ENCODE data around the gene CACNA1C.
"Not testable (repeated sequence)": the region's sequence is repeated elsewhere in the genome, so short reads cannot be mapped to it uniquely, and the experiment has no call there.

The CACNA1C gene

DNA sequence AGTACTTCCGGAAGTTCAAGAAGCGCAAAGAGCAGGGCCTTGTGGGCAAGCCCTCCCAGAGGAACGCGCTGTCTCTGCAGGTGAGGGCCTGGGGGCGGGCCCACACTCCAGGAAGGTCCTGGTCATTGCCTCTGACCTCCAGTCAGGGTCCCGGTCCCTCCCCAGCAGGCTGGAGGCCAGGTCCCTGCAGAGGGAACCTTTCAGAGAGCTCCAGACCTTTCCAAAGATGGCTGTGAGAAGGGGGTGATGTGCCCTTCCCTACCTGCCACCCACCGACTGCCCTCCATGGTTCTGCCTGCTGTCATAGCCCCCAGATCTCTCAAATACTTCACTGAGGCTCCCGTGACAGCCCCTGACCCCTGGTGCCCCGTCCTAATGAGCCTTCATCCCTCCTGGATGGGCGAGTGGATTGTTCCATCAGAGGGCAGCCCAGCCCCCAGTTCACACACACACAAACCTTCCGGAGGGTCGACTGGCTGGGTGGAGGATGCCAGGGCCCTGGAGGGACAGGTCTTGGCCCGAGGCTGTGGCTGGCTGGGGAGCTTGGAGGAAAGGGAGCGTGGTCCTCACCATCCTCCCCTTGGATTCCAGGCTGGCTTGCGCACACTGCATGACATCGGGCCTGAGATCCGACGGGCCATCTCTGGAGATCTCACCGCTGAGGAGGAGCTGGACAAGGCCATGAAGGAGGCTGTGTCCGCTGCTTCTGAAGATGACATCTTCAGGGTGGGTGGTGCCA is 624.5 kb downstream of the CACNA1C start:
- no peak for DNase-seq (ENCODE audit: low read depth)

DNA sequence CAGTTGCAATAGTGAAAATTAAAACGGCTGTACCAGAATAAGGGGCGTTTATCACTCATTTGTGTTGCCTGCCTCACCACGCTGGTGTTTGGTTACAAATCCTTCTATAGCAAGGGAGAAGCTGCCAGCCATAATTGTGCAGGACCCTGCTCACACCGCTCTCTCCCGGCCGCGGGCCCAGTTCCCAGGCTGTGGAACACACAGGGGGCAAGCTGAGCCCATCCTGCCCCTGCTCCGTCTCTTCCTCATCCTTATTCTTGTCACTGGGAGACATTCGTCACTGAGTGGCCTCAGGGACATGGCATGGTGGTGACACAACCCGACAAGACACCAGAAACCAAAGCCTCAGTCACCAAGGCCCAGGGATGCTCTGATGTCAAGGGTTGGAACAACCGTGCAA is 625.6 kb downstream of the CACNA1C start:
- no peak for DNase-seq (ENCODE audit: low read depth)

DNA sequence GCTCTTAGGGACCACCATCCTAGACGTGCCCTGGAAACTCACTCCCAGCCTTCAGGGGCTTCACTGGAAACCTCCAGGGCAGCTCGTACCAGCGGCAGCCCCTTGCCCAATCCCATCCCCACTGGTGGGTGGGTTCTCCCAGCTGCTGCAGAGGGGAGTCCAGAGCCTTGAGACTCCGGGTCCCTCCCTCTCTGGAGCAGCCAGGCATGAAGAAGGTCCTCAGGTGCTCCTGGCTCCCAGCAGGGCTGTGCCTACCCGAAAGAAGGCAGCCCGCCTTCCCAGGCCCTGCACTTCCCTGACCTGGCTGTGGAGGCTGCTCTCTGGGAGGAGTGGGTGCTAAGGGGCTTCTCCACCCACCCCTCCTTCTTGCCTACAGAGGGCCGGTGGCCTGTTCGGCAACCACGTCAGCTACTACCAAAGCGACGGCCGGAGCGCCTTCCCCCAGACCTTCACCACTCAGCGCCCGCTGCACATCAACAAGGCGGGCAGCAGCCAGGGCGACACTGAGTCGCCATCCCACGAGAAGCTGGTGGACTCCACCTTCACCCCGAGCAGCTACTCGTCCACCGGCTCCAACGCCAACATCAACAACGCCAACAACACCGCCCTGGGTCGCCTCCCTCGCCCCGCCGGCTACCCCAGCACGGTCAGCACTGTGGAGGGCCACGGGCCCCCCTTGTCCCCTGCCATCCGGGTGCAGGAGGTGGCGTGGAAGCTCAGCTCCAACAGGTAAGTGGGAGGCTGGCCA is 626.5 kb downstream of the CACNA1C start:
- DNase-seq (ENCODE audit: low read depth): no peak

DNA sequence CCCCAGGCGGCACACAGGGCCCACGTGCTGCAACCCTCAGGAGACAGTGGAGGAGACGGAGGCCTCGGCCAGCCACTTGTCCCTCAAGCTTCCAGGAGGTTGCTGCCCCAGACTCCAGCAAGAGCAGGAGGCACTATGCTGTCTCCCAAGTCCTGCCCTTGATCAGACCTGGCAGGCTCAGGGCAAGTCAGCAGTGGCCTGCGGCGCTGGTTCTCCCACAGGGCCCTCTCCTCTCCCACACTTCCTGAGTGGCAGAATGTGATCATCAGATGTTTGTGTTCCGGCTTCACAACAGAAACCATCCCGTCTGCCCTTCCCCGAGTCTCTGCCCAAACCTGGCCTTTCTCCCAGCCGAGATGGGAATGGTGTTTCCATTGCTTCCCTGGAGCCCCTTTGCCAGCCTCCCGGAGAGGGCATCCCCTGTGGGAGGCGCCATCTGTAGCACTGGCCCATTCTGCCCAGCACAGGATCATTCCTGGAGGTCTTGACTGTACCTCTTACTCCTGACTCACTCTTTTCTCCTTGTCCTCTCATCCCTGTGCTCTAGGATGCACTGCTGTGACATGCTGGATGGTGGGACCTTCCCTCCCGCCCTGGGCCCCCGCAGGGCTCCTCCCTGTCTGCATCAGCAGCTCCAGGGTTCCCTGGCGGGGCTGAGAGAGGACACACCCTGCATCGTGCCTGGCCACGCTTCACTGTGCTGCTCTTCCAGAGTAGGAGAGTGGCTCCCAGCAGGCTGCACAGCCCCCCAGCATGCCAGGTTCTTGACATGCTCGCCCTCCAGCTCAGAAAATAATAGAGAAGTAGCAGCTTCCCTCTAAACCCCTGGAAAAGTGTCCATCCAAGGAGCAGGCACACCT is 627.3 kb downstream of the CACNA1C start:
- no peak for DNase-seq (ENCODE audit: low read depth)

DNA sequence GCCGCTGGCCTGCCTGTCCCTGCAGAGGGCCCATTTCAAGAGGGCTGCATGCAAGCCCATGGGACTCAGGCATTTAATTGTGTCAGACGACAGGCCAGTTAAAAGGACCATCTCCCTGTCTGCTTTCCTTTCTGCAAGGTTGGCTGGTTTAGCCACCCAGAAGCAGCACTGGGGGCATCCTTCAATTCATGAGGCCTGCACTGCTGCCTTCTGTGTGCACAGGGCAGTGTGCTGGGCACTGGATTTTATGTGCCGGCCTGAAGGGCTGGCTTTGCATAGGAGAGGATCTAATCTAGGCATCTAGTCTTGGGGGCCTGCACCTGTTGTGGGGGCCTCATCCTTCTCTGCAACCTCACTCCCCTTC is 627.9 kb downstream of the CACNA1C start:
- no peak for DNase-seq (ENCODE audit: low read depth)

DNA sequence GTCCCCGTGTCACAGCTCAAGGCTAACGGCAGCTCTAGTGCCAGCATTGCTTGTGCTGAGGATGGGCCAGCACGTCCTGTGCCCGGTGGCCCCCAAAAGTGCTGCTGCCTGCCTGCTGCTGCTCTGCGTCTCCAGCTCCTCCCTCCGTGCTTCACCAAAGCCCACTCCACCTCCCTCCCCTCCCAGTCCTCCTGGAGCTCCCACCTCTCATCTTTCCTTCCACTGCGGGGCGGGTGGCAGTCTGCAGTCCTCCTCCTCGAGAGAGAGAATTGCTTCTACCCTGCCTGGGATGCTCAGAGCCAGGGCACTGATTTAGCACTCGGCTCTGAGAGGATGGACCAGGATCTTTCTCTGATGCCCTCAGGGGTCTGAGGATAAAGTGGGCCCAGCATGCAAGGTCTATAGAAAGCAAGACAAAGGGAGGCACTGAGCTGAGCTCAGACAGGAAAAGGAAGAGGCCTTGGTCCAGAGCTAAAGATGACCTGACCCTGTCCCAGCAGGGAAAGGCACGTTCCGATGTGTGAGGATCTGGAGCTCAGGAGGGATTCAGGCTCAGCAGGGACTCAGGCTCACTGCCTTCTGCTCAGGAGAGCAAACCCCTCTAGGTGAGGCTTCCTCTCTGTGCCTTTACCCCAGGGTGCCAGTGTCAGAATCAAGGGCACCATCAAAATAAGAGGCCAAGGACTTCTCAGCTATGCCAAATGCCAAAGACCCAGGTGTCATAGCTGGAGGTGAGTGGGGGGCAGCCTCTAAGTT is 628.8 kb downstream of the CACNA1C start:
- no peak for DNase-seq (ENCODE audit: low read depth)

DNA sequence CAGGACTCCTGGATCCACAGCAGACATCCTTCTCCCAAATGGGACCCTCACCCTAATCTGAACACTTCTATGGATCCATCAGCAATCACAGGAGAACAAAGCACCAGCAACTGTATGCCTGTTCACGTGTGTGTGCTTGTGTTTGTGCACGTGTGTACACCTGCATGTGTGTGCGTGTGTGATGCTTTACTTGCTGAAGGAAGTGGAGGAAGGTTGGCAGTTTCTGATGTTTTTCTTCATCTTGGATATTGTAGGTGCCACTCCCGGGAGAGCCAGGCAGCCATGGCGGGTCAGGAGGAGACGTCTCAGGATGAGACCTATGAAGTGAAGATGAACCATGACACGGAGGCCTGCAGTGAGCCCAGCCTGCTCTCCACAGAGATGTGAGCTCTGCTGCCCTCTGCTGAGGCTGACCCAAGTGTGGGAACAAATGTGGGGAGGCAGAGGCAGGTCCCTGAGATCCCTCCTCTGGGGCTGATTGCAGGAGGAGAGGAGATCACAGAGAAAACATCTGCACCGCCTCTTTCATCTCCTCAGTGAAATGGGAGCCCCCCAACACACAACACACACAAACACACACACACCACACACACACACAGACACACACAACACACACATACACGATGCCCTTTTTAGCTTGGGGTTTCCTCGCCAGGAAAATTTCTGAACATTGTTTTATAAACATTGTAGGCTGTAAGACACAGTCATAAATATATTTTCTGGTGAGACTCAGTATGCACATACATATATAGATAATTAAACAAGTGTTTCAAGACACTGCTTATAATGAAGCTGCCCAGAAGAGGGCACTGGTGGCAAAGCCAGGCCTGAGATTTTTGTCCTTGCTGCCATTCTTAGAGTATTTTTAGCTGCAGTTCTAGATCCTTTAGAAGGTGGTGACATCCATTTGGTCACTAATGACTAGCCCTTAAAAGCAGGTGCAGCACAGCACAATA is 629.8 kb downstream of the CACNA1C start:
- DNase-seq (ENCODE audit: low read depth): no peak

DNA sequence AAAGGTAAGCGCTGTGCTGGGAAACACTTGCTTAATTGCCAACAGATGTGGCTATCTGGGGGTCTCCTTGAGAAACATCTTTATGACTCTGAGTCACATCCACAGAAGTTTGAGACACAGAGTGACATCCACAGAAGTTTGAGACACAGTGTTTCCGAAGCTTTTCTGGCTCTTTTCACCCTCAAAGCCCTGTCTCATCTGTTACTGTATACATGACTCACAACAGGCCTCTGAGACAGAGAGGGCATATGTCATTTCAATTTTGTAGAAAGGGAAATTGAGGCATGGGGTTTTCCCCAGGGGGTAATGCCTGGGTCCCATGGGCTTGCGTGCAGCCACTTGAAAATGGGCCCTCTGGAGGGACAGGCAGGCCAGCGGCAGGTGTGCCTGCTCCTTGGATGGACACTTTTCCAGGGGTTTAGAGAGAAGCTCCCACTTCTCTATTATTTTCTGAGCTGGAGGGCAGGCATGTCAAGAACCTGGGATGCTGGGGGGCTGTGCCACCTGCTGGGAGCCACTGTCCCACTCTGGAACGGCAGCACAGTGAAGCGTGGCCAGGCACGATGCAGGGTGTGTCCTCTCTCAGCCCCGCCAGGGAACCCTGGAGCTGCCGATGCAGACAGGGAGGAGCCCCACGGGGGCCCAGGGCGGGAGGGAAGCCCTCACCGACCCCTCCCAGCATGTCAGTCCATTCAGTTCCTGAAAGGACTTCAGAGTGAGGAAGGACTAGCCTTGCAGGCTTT is 630.7 kb downstream of the CACNA1C start:
- DNase-seq (ENCODE audit: low read depth): no peak

DNA sequence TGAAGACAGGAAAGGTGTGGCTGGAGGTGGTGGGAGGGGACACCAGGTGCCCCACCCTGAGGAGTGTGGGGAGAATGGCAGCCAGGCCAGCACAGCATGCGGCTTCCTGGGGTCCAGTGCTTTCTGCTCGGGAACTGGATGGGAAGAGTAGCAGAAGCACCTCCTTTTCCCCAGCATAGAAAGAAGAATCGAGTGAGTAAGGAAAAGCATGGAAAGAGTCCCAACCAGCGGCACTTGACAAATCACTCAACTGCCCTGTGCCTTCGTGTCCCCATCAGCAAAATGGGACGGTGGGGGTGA is 631.2 kb downstream of the CACNA1C start:
- DNase-seq (ENCODE audit: low read depth): not testable (repeated sequence)

DNA sequence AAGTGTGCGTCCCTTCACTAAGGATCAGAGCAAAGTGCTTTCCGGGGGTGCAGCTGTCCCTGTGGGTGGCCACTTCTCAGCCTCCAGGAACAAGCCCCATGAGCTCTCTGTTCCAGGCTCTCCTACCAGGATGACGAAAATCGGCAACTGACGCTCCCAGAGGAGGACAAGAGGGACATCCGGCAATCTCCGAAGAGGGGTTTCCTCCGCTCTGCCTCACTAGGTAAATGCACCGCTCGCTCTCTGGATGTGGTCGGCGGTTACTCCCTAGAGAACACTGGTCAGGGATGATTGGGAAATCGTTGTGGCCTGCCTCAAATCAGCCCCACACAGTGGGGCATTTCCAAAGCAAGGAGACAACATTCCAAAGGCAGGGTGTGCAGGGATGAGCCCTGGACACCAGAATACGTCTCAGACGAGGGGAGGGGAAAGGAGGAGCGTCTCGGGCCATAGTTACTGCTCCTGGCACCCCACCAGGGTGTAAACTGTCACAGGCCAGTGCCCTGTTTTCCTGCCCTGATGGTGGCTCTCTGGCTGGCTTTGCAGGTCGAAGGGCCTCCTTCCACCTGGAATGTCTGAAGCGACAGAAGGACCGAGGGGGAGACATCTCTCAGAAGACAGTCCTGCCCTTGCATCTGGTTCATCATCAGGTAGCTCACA is 633.0 kb downstream of the CACNA1C start:
- not testable (repeated sequence) for DNase-seq (ENCODE audit: low read depth)

DNA sequence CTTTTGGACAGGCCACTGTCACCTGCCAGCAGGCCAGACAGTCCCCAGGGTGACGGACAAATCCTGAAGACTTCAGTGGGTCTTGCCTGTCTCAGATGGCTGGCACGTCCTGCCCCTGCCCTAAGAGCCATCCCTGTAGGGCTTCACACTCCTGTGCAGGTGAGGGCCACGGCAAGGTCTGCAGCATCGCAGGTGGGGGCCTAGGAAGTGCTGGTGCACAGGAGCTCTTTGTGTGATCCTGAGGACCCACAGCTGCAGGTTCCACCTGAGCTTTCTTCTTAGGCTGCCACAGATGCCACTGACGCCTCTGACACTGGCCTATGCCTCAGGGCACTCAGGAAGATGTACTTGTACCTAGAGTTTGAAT is 633.5 kb downstream of the CACNA1C start:
- no peak for DNase-seq (ENCODE audit: low read depth)

DNA sequence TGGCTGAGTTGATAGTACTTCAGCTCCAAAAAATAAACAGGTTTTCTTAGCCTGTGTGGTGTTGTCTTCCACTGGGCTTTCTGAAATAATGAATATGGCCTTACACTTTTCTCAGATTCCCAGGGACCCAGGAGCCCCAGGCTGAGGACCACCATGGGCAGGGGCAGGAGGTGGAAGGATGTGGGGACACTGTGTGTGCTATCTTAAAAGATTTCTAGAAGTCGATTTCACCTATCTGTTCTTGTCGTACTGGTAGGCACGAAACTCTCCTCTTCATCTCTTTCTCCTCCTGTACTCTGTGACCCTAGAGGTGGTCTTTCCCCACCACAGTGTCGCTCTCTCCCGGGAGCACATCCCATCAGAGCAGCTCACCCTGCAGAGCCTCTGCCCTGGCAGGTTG is 634.3 kb downstream of the CACNA1C start:
- no peak for DNase-seq (ENCODE audit: low read depth)

DNA sequence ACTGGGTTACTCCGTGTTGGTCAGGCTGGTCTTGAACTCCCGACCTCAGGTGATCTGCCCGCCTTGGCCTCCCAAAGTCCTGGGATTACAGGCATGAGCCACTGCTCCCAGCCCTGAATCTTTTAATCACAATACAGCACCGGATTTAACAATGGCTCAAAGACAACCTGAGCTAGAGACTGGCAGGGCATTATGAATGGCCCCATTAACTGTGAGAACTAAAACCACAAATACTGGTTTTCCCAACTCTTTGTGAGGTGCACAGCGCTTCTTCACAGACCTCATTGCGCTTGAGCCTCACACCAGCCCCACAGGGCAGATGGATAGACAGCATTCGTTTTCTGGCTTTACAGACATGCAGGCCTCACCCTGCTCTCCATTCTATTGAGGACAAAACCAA is 634.9 kb downstream of the CACNA1C start:
- DNase-seq (ENCODE audit: low read depth): no peak

DNA sequence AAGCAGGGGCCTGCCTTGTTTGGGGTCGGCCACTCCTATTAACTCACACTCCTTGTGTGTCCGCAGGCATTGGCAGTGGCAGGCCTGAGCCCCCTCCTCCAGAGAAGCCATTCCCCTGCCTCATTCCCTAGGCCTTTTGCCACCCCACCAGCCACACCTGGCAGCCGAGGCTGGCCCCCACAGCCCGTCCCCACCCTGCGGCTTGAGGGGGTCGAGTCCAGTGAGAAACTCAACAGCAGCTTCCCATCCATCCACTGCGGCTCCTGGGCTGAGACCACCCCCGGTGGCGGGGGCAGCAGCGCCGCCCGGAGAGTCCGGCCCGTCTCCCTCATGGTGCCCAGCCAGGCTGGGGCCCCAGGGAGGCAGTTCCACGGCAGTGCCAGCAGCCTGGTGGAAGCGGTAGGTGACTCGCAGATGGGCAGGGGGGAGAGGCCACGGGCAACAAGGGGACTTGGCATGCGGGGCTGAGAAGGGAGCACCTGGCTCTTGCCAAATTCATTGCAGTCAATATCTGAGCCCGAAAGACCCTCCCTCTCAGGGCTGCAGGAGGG is 635.7 kb downstream of the CACNA1C start:
- no peak for DNase-seq (ENCODE audit: low read depth)

DNA sequence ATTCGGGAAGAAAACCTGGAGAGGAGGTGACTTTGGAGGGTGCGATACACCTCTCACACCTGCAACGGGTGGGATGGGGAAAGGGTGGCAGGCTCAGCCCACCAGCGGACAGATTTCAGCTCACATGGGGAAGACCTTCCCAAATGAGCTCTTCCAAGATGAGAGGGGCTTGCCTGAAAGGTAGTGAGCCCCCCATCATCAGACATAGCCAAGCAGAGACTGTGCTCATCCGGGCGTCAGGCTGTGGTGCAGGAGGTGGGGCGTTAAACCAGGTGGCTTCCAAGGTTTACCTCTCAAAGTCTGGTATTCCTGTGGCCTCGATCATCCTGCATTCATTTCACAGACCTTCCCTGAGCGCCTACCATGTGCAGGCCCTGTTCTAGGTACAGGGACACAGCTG is 636.6 kb downstream of the CACNA1C start:
- DNase-seq (ENCODE audit: low read depth): no peak

DNA sequence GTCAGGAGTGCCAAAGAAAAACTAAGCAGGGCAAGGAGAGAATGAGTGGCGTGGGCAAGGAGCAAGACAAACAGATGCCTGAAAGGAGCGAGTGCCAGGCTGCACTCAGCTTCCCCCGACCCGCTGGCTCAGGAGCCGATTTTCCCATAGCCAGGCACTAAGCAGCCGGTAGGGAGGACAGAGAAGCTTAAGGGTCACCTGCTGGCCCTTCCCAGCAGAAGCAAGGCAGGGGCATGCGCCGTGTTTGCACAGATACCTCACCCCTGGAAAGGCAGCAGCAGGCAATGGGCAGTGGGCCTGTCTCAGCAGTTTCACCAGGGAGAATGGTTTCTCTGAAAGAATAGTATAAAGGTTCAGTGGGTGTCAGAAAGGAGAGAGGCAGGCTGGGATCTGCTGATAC is 637.1 kb downstream of the CACNA1C start:
- DNase-seq (ENCODE audit: low read depth): no peak

DNA sequence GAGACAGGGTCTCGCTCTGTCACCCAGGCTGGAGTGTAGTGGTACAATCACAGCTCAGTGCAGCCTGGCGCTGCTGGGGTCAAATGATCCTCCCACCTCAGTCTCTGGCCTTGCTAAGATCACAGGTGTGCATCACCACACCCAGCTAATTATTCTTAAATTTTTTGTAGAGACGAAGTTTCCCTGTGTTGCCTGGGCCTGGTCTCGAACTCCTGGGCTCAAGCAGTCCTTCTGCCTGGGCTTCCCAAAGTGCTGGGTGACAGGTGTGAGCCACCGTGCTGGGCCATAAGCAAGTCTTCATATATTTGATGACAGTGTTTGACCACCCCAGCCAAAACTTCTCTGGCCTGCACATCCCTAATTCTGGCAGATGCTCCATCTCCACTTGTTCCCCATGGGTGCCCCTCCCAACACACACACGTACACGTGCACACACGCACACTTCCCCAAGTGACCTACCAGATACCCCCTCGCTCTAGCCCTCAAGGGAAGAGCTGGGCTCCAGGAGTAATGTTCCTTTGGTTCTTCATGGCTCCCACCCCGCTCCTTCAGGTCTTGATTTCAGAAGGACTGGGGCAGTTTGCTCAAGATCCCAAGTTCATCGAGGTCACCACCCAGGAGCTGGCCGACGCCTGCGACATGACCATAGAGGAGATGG is 637.7 kb downstream of the CACNA1C start:
- no peak for DNase-seq (ENCODE audit: low read depth)

DNA sequence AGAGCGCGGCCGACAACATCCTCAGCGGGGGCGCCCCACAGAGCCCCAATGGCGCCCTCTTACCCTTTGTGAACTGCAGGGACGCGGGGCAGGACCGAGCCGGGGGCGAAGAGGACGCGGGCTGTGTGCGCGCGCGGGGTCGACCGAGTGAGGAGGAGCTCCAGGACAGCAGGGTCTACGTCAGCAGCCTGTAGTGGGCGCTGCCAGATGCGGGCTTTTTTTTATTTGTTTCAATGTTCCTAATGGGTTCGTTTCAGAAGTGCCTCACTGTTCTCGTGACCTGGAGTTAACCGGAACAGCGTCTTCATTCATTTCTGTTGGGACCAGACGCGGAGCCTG is 638.2 kb downstream of the CACNA1C start:
- no peak for DNase-seq (ENCODE audit: low read depth)

All from HS-27A (cell line).